Liver (tissue), 3 donors: Measurements from ENCODE around the gene PDGFD.

Source experiments
- EGR1 ChIP-seq, 2 donors: IDR thresholded peaks; 2 replicates each; pipeline ENCODE4 v1.6.1; 2016 to 2018; ENCODE audit warnings: antibody characterized with exemption in 2 of 2, low read depth in 2 of 2
- HNF4A ChIP-seq, 2 donors: conservative IDR thresholded peaks; 2 replicates each; pipeline ENCODE4 v1.6.1; 2016; ENCODE audit warnings: antibody characterized with exemption in 2 of 2, mild to moderate bottlenecking in 2 of 2
- NR2F2 ChIP-seq: IDR thresholded peaks from 2 replicates; pipeline ENCODE4 v1.6.1; 2016; ENCODE audit warnings: antibody characterized with exemption
- RAD21 ChIP-seq, 2 donors: IDR thresholded peaks; 2 replicates each; pipeline ENCODE4 v1.6.1; 2016; ENCODE audit warnings: antibody characterized with exemption in 2 of 2, mild to moderate bottlenecking in 2 of 2
- SP1 ChIP-seq: IDR thresholded peaks from 2 replicates; pipeline ENCODE4 v1.6.1; 2018; ENCODE audit warnings: antibody characterized with exemption, mild to moderate bottlenecking
- TAF1 ChIP-seq: conservative IDR thresholded peaks from 2 replicates; pipeline ENCODE4 v1.6.1; 2016; ENCODE audit warnings: antibody characterized with exemption, mild to moderate bottlenecking
- YY1 ChIP-seq: IDR thresholded peaks from 2 replicates; pipeline ENCODE4 v1.6.1; 2016; ENCODE audit warnings: antibody characterized with exemption, mild to moderate bottlenecking
- TF ChIP-seq, protein P1 (sequence below): fragments of 150-350 bp; IDR thresholded peaks from 2 replicates; pipeline ENCODE4 v1.5.1; 2017; ENCODE audit warnings: improper control_type of control experiment, low read depth, low read length; ENCODE audit not compliant: missing input control
- TF ChIP-seq, protein P2 (sequence below): IDR thresholded peaks from 2 replicates; pipeline ENCODE4 v1.6.1; 2016; ENCODE audit warnings: antibody characterized with exemption, mild to moderate bottlenecking
- TF ChIP-seq, protein P3 (sequence below): IDR thresholded peaks from 2 replicates; pipeline ENCODE4 v1.6.1; 2016; ENCODE audit warnings: antibody characterized with exemption
- donor health status: healthy.
- donor health status: healthy.

DNA sequence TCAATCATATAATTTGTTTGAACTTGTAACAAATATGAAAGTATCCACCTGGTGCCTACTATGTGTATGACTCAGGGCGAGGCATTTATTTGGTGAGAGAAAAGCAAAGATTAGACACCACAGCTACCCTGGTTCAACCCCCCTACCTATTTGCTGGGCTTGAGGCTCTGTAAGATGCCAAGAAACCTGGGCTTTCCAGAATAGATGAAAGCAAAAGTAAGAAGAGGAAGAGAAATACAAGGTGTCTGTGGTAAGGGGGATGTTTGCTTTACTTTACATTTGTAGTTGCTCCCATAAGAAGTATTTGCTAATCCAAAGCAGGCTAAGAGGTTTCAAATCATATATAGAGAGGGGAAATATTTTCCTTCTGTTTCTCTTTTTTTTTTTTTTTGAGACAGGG lies 65.8 kb downstream of the PDGFD start:
- TF ChIP-seq, protein P1, sequence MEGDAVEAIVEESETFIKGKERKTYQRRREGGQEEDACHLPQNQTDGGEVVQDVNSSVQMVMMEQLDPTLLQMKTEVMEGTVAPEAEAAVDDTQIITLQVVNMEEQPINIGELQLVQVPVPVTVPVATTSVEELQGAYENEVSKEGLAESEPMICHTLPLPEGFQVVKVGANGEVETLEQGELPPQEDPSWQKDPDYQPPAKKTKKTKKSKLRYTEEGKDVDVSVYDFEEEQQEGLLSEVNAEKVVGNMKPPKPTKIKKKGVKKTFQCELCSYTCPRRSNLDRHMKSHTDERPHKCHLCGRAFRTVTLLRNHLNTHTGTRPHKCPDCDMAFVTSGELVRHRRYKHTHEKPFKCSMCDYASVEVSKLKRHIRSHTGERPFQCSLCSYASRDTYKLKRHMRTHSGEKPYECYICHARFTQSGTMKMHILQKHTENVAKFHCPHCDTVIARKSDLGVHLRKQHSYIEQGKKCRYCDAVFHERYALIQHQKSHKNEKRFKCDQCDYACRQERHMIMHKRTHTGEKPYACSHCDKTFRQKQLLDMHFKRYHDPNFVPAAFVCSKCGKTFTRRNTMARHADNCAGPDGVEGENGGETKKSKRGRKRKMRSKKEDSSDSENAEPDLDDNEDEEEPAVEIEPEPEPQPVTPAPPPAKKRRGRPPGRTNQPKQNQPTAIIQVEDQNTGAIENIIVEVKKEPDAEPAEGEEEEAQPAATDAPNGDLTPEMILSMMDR, result no peak
- TF ChIP-seq TAF1 (no peak), RAD21 (IDR thresholded peaks at IDR 0.05) (no peak), EGR1 (IDR thresholded peaks at IDR 0.05; ENCODE audit: low read depth in 2 of 2) (no peak), YY1 (no peak), SP1 (no peak), NR2F2 (no peak), HNF4A (conservative IDR thresholded peaks at IDR 0.05) (no peak)
- TF ChIP-seq, protein P2, sequence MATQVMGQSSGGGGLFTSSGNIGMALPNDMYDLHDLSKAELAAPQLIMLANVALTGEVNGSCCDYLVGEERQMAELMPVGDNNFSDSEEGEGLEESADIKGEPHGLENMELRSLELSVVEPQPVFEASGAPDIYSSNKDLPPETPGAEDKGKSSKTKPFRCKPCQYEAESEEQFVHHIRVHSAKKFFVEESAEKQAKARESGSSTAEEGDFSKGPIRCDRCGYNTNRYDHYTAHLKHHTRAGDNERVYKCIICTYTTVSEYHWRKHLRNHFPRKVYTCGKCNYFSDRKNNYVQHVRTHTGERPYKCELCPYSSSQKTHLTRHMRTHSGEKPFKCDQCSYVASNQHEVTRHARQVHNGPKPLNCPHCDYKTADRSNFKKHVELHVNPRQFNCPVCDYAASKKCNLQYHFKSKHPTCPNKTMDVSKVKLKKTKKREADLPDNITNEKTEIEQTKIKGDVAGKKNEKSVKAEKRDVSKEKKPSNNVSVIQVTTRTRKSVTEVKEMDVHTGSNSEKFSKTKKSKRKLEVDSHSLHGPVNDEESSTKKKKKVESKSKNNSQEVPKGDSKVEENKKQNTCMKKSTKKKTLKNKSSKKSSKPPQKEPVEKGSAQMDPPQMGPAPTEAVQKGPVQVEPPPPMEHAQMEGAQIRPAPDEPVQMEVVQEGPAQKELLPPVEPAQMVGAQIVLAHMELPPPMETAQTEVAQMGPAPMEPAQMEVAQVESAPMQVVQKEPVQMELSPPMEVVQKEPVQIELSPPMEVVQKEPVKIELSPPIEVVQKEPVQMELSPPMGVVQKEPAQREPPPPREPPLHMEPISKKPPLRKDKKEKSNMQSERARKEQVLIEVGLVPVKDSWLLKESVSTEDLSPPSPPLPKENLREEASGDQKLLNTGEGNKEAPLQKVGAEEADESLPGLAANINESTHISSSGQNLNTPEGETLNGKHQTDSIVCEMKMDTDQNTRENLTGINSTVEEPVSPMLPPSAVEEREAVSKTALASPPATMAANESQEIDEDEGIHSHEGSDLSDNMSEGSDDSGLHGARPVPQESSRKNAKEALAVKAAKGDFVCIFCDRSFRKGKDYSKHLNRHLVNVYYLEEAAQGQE, result no peak
- TF ChIP-seq, protein P3, sequence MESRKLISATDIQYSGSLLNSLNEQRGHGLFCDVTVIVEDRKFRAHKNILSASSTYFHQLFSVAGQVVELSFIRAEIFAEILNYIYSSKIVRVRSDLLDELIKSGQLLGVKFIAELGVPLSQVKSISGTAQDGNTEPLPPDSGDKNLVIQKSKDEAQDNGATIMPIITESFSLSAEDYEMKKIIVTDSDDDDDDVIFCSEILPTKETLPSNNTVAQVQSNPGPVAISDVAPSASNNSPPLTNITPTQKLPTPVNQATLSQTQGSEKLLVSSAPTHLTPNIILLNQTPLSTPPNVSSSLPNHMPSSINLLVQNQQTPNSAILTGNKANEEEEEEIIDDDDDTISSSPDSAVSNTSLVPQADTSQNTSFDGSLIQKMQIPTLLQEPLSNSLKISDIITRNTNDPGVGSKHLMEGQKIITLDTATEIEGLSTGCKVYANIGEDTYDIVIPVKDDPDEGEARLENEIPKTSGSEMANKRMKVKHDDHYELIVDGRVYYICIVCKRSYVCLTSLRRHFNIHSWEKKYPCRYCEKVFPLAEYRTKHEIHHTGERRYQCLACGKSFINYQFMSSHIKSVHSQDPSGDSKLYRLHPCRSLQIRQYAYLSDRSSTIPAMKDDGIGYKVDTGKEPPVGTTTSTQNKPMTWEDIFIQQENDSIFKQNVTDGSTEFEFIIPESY, result no peak
